T-helper 1 cell treated with Interleukin-12 subunit alpha and Interleukin-12 subunit beta and Interleukin-4 antibody, amounts not matched to agents 30 ng/mL and 1 ng/mL, for 36 hours (primary cell): ENCODE results near the gene ACO2. TPM values are rescaled to one million over a fixed set of nuclear protein-coding genes. Genes with fewer than 3 reads are reported as not detected.
"Not testable (repeated sequence)": the region's sequence is repeated elsewhere in the genome, so short reads cannot be mapped to it uniquely, and the experiment has no call there.

Source experiments
- intact Hi-C: fragments of 100-400 bp; cut with micrococcal nuclease; formaldehyde crosslinking; loops from one replicate; pipeline ENCODE4 v1.15.1; 2024
- total RNA-seq: library from RNA; stranded (reverse); gene quantifications from 2 replicates; pipeline ENCODE4 v1.2.3, GENCODE V29; 2022

The ACO2 gene
- total RNA-seq, 1 donor from 2014 or later = 90.1 TPM

GRCh38 chr22:41562461-41562860, 93.5 kb downstream of the ACO2 start:
- intact Hi-C loops = no loop called here

- intact Hi-C loops = no loop called here
Observed at GRCh38 chr22:41563051-41563711, 94.3 kb downstream of the ACO2 start.

GRCh38 chr22:41564563-41564962, 95.6 kb downstream of the ACO2 start:
- intact Hi-C loops = no loop called here

GRCh38 chr22:41565403-41566054, 96.6 kb downstream of the ACO2 start:
- intact Hi-C loops = no loop called here

GRCh38 chr22:41567512-41567768, 98.5 kb downstream of the ACO2 start:
- intact Hi-C loops = no loop called here

- intact Hi-C loops = no loop called here
Observed at GRCh38 chr22:41568811-41569210, 99.9 kb downstream of the ACO2 start.

GRCh38 chr22:41570221-41570620, 101.3 kb downstream of the ACO2 start:
- intact Hi-C loops = no loop called here

GRCh38 chr22:41571786-41572185, 102.9 kb downstream of the ACO2 start:
- intact Hi-C loops = no loop called here

GRCh38 chr22:41572305-41572704, 103.4 kb downstream of the ACO2 start:
- intact Hi-C loops = not testable (repeated sequence)

- intact Hi-C loops = no loop called here
Observed at GRCh38 chr22:41573677-41574076, 104.8 kb downstream of the ACO2 start.

- intact Hi-C loops = no loop called here
Observed at GRCh38 chr22:41574847-41575381, 106.0 kb downstream of the ACO2 start.

GRCh38 chr22:41575533-41575932, 106.6 kb downstream of the ACO2 start:
- intact Hi-C loops = no loop called here

- intact Hi-C loops = loop anchor here (1.0 kb wide), 1 partner anchor 20 kb away; no protein-coding TSS in a partner anchor
Observed at GRCh38 chr22:41576877-41577276, 108.0 kb downstream of the ACO2 start.

- intact Hi-C loops = no loop called here
Observed at GRCh38 chr22:41578114-41578513, 109.2 kb downstream of the ACO2 start.

Other genes starting within 250 kb of the ACO2 start
- 0.24 and 0.27 TPM in 2 replicates for gene CHADL, start 228.2 kb upstream of the ACO2 start, total RNA-seq
- gene RANGAP1, start 182.9 kb upstream of the ACO2 start, total RNA-seq = 98.8 and 100 TPM in 2 replicates
- 77.1 and 80.4 TPM in 2 replicates for gene ZC3H7B, start 167.6 kb upstream of the ACO2 start, total RNA-seq
- gene TEF, start 87.2 kb upstream of the ACO2 start, total RNA-seq = 3.8 and 4.4 TPM in 2 replicates
- gene TOB2, start 22.3 kb upstream of the ACO2 start, total RNA-seq = 41.1 and 41.2 TPM in 2 replicates
- gene PHF5A, start 425 bp upstream of the ACO2 start, total RNA-seq = 51.5 and 59.9 TPM in 2 replicates
- 28.8 and 34.4 TPM in 2 replicates for gene POLR3H, start 75.4 kb downstream of the ACO2 start, total RNA-seq
- not detected in 2 replicates for gene CSDC2, start 91.9 kb downstream of the ACO2 start, total RNA-seq
- gene PMM1, start 120.7 kb downstream of the ACO2 start, total RNA-seq = 26.3 and 26.7 TPM in 2 replicates
- 60.2 and 60.8 TPM in 2 replicates for gene DESI1, start 151.9 kb downstream of the ACO2 start, total RNA-seq
- gene XRCC6, start 152.2 kb downstream of the ACO2 start, total RNA-seq = 275 and 279 TPM in 2 replicates
- 177 and 181 TPM in 2 replicates for gene SNU13, start 219.8 kb downstream of the ACO2 start, total RNA-seq
- 35.5 and 43.5 TPM in 2 replicates for gene MEI1, start 230.4 kb downstream of the ACO2 start, total RNA-seq